Measurements from ENCODE around the gene YPEL5.
A peak's percentile ranks its signal among the peaks of the same experiment; 100 is the strongest.

DNA sequence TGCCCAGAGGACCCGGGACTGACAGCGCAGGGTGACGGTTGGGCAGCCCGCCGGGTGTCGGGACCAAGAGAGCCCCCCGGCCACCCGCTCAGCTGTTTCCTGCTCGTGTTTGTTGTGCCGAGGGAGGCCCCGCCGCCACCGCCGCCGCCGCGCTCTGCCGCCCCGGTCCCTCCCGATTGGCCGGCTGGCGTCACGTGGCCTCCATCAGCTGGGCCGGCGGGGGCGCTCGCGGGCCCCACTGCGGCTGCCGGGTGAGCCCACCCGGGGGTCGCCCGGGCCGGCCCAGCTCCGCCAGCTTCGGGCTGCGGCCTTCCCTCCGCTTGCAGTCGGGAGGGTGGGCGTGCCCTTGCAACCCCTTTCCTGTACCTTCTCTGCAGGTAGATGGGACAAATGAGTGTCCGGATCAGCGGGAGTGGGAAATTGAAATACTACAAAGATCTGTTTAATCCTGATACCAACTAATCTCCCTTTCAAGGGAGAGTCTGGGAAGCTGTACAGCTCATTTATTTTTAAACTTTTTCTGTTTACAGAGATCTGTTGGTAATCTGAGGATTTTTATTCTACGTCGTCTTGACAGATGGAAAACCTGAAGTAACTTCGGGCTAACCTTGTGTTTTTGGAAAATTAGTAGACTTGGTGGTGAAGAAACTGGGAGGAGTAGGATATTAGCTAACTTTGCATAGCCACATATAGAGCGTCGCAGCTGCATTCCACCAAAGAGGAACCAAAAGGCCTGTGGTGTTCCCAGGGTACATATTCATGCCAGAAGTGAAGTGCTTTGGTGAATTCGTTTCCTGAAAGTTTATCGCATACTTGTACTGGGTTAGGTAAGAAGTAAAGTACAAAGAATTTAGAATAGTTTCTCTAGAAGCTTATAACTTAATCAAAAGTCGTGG lies 1.2 kb downstream of the YPEL5 start:
- TF ChIP-seq POLR2AphosphoS5 (IDR thresholded peaks at IDR 0.05; ENCODE audit: low read depth, low read length) (peak; percentile 35; the same call in 1 of the 2 replicates), CTCF (IDR thresholded peaks at IDR 0.05) (peak; percentile 90)
- TF ChIP-seq, protein P1, sequence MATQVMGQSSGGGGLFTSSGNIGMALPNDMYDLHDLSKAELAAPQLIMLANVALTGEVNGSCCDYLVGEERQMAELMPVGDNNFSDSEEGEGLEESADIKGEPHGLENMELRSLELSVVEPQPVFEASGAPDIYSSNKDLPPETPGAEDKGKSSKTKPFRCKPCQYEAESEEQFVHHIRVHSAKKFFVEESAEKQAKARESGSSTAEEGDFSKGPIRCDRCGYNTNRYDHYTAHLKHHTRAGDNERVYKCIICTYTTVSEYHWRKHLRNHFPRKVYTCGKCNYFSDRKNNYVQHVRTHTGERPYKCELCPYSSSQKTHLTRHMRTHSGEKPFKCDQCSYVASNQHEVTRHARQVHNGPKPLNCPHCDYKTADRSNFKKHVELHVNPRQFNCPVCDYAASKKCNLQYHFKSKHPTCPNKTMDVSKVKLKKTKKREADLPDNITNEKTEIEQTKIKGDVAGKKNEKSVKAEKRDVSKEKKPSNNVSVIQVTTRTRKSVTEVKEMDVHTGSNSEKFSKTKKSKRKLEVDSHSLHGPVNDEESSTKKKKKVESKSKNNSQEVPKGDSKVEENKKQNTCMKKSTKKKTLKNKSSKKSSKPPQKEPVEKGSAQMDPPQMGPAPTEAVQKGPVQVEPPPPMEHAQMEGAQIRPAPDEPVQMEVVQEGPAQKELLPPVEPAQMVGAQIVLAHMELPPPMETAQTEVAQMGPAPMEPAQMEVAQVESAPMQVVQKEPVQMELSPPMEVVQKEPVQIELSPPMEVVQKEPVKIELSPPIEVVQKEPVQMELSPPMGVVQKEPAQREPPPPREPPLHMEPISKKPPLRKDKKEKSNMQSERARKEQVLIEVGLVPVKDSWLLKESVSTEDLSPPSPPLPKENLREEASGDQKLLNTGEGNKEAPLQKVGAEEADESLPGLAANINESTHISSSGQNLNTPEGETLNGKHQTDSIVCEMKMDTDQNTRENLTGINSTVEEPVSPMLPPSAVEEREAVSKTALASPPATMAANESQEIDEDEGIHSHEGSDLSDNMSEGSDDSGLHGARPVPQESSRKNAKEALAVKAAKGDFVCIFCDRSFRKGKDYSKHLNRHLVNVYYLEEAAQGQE (IDR thresholded peaks at IDR 0.05; ENCODE audit: insufficient read depth in 1 of 2, low read depth in 2 of 2, low read length in 1 of 2) = no peak

Data from Panc1 (cell line).